ENCODE results near the gene PRICKLE4. TPM values are rescaled to one million over a fixed set of nuclear protein-coding genes. Genes with fewer than 3 reads are reported as not detected.

PRICKLE4 gene
- total RNA-seq, 1 donor from 2014 or later, result 5.9 TPM

DNA sequence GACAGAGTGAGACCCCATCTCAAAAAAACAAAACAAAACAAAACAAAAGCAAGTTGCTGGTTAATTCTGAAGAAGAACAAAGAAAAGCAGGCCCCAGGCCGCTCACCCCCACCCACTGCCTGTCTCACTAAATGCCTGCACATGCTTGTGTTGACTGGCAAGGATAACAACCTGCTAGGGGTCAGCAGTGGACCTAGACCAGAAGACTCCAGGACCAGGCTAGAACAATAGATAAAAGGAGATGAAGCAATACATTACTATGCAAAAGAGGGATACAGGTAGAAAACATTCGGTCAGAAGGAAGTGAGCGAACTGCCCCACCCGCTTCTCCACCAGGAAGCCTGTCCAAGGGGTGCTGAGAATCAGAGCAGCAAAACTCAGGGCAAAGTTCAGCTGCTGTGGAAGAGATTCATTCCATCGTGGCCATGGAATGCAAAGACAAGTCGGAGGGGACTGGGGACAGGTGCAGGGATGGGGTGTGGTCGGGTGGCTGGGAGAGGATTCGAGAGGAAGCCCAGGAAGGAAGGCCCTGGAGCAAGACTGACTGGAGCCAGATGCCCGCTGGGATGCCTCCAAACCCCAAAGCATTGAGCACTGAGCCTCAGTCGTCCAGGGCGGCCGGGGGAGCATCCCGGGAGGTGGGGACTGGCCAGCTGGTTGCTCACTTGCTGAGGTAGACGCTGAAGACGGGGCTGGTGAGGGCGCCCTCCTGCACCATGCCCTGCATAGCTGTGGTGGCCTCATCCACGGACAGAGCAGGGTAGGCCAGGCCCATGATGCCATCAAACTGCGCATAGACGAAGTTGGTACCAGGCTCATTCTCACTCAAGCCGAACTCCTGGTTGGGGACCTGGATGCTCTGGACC lies 38.7 kb upstream of the PRICKLE4 start:
- H3K9me3 Mint-ChIP-seq (ENCODE audit: low read depth), result no peaks in the 10 kb centered on the region
- peaks cover 5% of the 10 kb centered on the region for H3K4me1 Mint-ChIP-seq (ENCODE audit: low read depth)
- no peak overlapping the region for H3K27ac Mint-ChIP-seq (ENCODE audit: unreplicated experiment)
- DNase-seq (ENCODE audit: low spot score), result no peak
- peaks cover 2% of the 10 kb centered on the region for H3K27me3 Mint-ChIP-seq (ENCODE audit: low read depth)
- H3K36me3 Mint-ChIP-seq (ENCODE audit: low read depth), result no peaks in the 10 kb centered on the region
- TF ChIP-seq, protein P1, sequence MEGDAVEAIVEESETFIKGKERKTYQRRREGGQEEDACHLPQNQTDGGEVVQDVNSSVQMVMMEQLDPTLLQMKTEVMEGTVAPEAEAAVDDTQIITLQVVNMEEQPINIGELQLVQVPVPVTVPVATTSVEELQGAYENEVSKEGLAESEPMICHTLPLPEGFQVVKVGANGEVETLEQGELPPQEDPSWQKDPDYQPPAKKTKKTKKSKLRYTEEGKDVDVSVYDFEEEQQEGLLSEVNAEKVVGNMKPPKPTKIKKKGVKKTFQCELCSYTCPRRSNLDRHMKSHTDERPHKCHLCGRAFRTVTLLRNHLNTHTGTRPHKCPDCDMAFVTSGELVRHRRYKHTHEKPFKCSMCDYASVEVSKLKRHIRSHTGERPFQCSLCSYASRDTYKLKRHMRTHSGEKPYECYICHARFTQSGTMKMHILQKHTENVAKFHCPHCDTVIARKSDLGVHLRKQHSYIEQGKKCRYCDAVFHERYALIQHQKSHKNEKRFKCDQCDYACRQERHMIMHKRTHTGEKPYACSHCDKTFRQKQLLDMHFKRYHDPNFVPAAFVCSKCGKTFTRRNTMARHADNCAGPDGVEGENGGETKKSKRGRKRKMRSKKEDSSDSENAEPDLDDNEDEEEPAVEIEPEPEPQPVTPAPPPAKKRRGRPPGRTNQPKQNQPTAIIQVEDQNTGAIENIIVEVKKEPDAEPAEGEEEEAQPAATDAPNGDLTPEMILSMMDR (IDR thresholded peaks at IDR 0.05), result no peak
- no peak overlapping the region for H3K4me3 Mint-ChIP-seq (ENCODE audit: unreplicated experiment)

DNA sequence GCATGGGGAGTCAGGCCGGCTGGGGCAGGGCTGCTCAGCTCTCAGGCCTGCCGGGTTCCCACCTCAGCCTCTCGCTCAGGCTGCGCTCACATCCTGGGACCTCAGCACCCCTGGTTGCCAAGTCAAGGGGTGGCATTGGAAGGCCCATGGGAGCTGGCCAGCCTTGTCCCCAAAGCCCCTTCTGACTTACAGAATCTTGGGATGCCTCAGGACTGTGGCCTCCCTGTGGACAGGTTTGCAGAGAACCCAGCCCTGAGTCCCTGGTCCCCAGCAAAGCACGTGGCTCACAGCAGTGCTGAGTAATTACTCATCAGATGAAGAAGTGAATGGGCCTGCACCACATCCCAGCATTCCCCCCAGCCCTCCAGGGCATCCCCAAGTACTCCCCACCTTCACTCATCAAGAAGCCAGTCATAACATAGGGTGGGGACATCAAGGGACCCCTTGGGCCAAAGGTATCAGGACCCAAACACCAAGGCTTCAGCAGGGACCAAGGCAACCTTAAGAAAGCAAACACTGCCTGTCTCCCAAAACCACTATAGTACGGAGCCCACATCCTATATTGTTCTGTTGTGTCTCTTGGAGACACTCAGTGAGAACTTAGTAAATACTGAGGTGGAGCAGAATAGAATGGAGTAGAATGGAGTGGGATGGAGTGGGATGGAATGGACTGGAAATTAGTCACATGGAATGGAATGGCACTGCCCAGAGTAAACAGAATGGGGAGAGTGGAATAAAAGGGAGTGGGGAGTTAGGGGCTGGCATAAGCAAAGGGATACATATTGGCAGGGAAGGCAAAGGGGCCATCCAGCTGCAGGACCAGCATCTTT lies 37.0 kb upstream of the PRICKLE4 start:
- TF ChIP-seq, protein P1 (IDR thresholded peaks at IDR 0.05), result no peak
- Mint-ChIP-seq H3K36me3 (ENCODE audit: low read depth) (no peaks in the 10 kb centered on the region), H3K27me3 (ENCODE audit: low read depth) (peaks cover 2% of the 10 kb centered on the region), H3K9me3 (ENCODE audit: low read depth) (no peaks in the 10 kb centered on the region), H3K27ac (ENCODE audit: unreplicated experiment) (no peak overlapping the region), H3K4me1 (ENCODE audit: low read depth) (peaks cover 5% of the 10 kb centered on the region), H3K4me3 (ENCODE audit: unreplicated experiment) (no peak overlapping the region)
- DNase-seq (ENCODE audit: low spot score), result no peak

DNA sequence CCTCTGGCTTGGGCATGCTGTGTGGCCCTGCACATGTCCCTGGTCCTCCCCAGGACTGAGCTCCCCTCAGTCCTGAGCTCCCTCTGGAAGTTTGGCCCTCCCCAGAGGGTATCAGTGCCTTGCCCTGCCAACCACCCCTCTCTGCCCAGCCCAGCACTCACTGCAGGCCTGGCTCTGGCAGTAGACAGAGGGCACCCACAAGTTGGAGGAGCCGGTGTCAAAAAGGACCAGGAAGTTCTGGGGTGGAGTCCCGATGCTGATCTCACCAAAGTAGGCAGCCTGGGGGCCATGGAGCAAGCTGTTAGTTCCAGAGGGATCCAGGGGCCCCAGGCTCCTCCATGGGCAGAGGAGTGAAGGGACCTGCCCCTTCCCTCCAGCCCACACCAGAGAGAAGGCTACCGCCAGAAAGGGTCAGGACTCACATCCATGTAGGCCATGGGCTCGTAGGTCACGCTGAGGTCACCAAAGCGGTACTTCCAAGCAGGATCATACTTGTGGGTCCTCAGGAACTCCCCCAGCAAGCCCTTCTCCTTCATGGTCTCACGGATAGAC lies 36.3 kb upstream of the PRICKLE4 start:
- TF ChIP-seq, protein P1 (IDR thresholded peaks at IDR 0.05), result no peak
- DNase-seq (ENCODE audit: low spot score), result no peak
- no peaks in the 10 kb centered on the region for H3K9me3 Mint-ChIP-seq (ENCODE audit: low read depth)
- no peaks in the 10 kb centered on the region for H3K36me3 Mint-ChIP-seq (ENCODE audit: low read depth)
- peaks cover 2% of the 10 kb centered on the region for H3K27me3 Mint-ChIP-seq (ENCODE audit: low read depth)
- no peak overlapping the region for H3K4me3 Mint-ChIP-seq (ENCODE audit: unreplicated experiment)
- H3K27ac Mint-ChIP-seq (ENCODE audit: unreplicated experiment), result no peak overlapping the region
- no peaks in the 10 kb centered on the region for H3K4me1 Mint-ChIP-seq (ENCODE audit: low read depth)

DNA sequence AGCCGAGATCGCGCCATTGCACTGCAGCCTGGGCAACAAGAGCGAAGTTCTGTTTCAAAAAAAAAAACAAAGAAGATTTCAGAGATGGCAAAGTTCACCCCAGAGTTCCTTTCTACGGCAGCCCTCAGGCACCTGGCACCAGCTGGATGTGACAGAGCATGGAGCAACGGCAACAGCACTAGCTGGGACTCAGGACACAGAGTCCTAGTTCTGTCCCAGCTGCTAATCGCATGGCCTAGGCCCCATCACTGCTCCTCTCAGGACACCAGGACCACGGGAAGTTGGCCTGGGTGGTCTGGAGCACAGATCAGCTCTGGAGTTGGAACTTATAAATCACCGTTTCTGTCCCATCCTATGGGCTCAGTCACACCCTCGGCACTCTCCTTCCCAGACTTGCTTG lies 34.5 kb upstream of the PRICKLE4 start:
- Mint-ChIP-seq H3K27me3 (ENCODE audit: low read depth) (peaks cover 5% of the 10 kb centered on the region), H3K27ac (ENCODE audit: unreplicated experiment) (no peak overlapping the region), H3K4me1 (ENCODE audit: low read depth) (no peaks in the 10 kb centered on the region), H3K4me3 (ENCODE audit: unreplicated experiment) (no peak overlapping the region), H3K36me3 (ENCODE audit: low read depth) (no peaks in the 10 kb centered on the region), H3K9me3 (ENCODE audit: low read depth) (no peaks in the 10 kb centered on the region)
- no peak for DNase-seq (ENCODE audit: low spot score)
- TF ChIP-seq, protein P1 (IDR thresholded peaks at IDR 0.05), result no peak

Data from chondrocyte (in vitro differentiated cells).